ENCODE measurements around the gene ARL2BP. TPM values are rescaled to one million over a fixed set of nuclear protein-coding genes. Genes with fewer than 3 reads are reported as not detected.

The ARL2BP gene
- total and polyA plus RNA-seq, 2 of the 4 experiments (the other 2 are of a cell fraction) = 46.9 to 73.7 TPM

DNA sequence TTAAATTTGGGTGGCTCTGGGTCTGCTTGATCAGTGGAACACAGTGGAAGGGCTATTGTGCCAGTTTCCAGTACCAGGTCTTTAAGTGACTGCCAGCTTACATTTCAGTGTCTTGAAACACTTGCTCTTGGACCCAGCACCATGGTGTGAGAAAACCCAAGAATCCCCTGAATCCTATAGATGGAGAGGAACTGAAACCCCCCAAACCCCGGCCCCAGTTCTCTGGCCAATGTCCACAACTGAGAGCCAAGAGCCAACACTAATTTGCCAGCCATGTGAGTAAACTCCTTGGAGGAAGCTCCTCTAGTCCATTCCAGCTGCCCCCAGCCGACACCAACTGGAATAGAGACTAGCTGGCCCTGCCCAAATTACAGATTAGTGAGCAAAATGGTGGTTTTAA lies 2.4 kb upstream of the ARL2BP start:
- no CpG with 5 or more reads among the region's 2 CpGs for WGBS, 2 experiments (ENCODE audit: extremely low coverage in 2 of 2, insufficient read length in 1 of 2)
- ATAC-seq (ENCODE audit: low read depth) (no peak), DNase-seq (no peak)
- intact Hi-C loops (cut with micrococcal nuclease) = no loop called here
- H3K27me3 ChIP-seq (ENCODE audit: control insufficient read depth, insufficient read depth, low read length) = no peaks in the 10 kb centered on the region
- TF ChIP-seq, protein P1, sequence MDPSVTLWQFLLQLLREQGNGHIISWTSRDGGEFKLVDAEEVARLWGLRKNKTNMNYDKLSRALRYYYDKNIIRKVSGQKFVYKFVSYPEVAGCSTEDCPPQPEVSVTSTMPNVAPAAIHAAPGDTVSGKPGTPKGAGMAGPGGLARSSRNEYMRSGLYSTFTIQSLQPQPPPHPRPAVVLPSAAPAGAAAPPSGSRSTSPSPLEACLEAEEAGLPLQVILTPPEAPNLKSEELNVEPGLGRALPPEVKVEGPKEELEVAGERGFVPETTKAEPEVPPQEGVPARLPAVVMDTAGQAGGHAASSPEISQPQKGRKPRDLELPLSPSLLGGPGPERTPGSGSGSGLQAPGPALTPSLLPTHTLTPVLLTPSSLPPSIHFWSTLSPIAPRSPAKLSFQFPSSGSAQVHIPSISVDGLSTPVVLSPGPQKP (IDR thresholded peaks at IDR 0.05; ENCODE audit: borderline replicate concordance, low read depth, low read length) = no peak
- TF ChIP-seq MAFK (IDR thresholded peaks at IDR 0.05; ENCODE audit: low read depth, low read length) (no peak), CHD1 (IDR thresholded peaks at IDR 0.05; ENCODE audit: low read depth, low read length) (no peak), RCOR1 (IDR thresholded peaks at IDR 0.05; ENCODE audit: insufficient replicate concordance, low read length) (no peak), MXI1 (IDR thresholded peaks at IDR 0.05; ENCODE audit: borderline replicate concordance, low read depth, low read length) (no peak), FOS (IDR thresholded peaks at IDR 0.05; ENCODE audit: low read depth, low read length) (no peak), SMC3 (IDR thresholded peaks at IDR 0.05; ENCODE audit: low read depth, low read length) (no peak), MAZ (IDR thresholded peaks at IDR 0.05; ENCODE audit: borderline replicate concordance, low read depth, low read length) (no peak), BHLHE40 (IDR thresholded peaks at IDR 0.05; ENCODE audit: low read depth, low read length) (no peak), POLR2A (IDR thresholded peaks at IDR 0.05; ENCODE audit: low read depth, low read length) (no peak), CEBPB (IDR thresholded peaks at IDR 0.05; ENCODE audit: low read depth, low read length) (no peak), NFE2L2 (IDR thresholded peaks at IDR 0.05; ENCODE audit: low read depth, low read length) (no peak), RFX5 (IDR thresholded peaks at IDR 0.05; ENCODE audit: low read depth, low read length) (no peak), RAD21 (IDR thresholded peaks at IDR 0.05; ENCODE audit: low read length) (no peak)
- TF ChIP-seq, protein P2, sequence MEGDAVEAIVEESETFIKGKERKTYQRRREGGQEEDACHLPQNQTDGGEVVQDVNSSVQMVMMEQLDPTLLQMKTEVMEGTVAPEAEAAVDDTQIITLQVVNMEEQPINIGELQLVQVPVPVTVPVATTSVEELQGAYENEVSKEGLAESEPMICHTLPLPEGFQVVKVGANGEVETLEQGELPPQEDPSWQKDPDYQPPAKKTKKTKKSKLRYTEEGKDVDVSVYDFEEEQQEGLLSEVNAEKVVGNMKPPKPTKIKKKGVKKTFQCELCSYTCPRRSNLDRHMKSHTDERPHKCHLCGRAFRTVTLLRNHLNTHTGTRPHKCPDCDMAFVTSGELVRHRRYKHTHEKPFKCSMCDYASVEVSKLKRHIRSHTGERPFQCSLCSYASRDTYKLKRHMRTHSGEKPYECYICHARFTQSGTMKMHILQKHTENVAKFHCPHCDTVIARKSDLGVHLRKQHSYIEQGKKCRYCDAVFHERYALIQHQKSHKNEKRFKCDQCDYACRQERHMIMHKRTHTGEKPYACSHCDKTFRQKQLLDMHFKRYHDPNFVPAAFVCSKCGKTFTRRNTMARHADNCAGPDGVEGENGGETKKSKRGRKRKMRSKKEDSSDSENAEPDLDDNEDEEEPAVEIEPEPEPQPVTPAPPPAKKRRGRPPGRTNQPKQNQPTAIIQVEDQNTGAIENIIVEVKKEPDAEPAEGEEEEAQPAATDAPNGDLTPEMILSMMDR (conservative IDR thresholded peaks at IDR 0.05; ENCODE audit: low read depth, low read length) = no peak
- TF ChIP-seq, protein P3, sequence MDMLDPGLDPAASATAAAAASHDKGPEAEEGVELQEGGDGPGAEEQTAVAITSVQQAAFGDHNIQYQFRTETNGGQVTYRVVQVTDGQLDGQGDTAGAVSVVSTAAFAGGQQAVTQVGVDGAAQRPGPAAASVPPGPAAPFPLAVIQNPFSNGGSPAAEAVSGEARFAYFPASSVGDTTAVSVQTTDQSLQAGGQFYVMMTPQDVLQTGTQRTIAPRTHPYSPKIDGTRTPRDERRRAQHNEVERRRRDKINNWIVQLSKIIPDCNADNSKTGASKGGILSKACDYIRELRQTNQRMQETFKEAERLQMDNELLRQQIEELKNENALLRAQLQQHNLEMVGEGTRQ (IDR thresholded peaks at IDR 0.05; ENCODE audit: low read depth, low read length) = no peak
- H3K4ac ChIP-seq (ENCODE audit: low read depth, low read length) = no peak overlapping the region
- H4K20me1 ChIP-seq (ENCODE audit: insufficient read depth, low read length) = no peaks in the 10 kb centered on the region
- no peak overlapping the region for H3K27ac ChIP-seq (ENCODE audit: insufficient read depth, low read length)
- H3K4me1 ChIP-seq (ENCODE audit: control insufficient read depth, insufficient read depth, low read length) = no peaks in the 10 kb centered on the region; the same call in 1 of the 2 replicates
- in situ Hi-C loops (cut with MboI; ENCODE audit: low sequenced_read_pairs) = no loop called here
- H2AFZ ChIP-seq (replicated peaks; ENCODE audit: low read length, poor library complexity) = no peak overlapping the region
- no peak overlapping the region for H3K4me3 ChIP-seq (ENCODE audit: insufficient read depth, low read depth, low read length)
- dilution Hi-C loops (cut with HindIII; ENCODE audit: low sequenced_read_pairs, unreplicated experiment) = no loop called here
- H3K18ac ChIP-seq (ENCODE audit: low read depth, low read length) = no peak overlapping the region
- H3K9ac ChIP-seq (ENCODE audit: low read depth, low read length) = no peak overlapping the region
- no peaks in the 10 kb centered on the region for H3K9me3 ChIP-seq (ENCODE audit: control insufficient read depth, insufficient read depth, low read length)
- no peak overlapping the region for H2BK15ac ChIP-seq (ENCODE audit: low read depth, low read length)
- no peak overlapping the region for H2AK5ac ChIP-seq (ENCODE audit: low read depth, low read length)
- H3K14ac ChIP-seq (replicated peaks; ENCODE audit: low read depth, low read length) = no peak overlapping the region
- H4K91ac ChIP-seq (ENCODE audit: insufficient read depth, low read depth, low read length) = no peak overlapping the region
- H3K9me1 ChIP-seq (ENCODE audit: insufficient read depth, low read length) = no peaks in the 10 kb centered on the region
- ChIA-PET CTCF (no interaction called here), POLR2A (ENCODE audit: unreplicated experiment) (no interaction called here)
- H4K5ac ChIP-seq (ENCODE audit: low read depth, low read length) = no peak overlapping the region
- H3K36me3 ChIP-seq (ENCODE audit: control insufficient read depth, insufficient read depth, low read length) = peaks cover 2% of the 10 kb centered on the region
- no TSS peak for BruUV-seq (replicated peaks)
- H2BK120ac ChIP-seq (ENCODE audit: low read depth, low read length) = no peak overlapping the region
- no peak overlapping the region for H3K4me2 ChIP-seq (ENCODE audit: low read depth, low read length)
- H4K8ac ChIP-seq (ENCODE audit: low read depth in 2 of 2, low read length in 2 of 2) = no peak overlapping the region
- no peak overlapping the region for H3K56ac ChIP-seq (ENCODE audit: extremely low read depth, insufficient read depth, low read length)
- H2AK9ac ChIP-seq (replicated peaks; ENCODE audit: low read depth, low read length, poor library complexity) = no peak overlapping the region
- no peak overlapping the region for H3K23ac ChIP-seq (ENCODE audit: low read depth, low read length)
- no peak overlapping the region for H2BK5ac ChIP-seq (ENCODE audit: low read depth, low read length, poor library complexity, severe bottlenecking)
- no peak overlapping the region for H2BK20ac ChIP-seq (ENCODE audit: low read depth, low read length)
- H3K79me1 ChIP-seq (ENCODE audit: low read depth in 1 of 2, low read length in 2 of 2) = peaks cover 0 to 22% of the 10 kb centered on the region in 2 experiments; a peak in 3 of 4 replicates
